Measurements from ENCODE around the gene NACA2.

GRCh38 chr17:61611323-61611722 is 20.3 kb upstream of the NACA2 start:
- TF ChIP-seq, protein P1, sequence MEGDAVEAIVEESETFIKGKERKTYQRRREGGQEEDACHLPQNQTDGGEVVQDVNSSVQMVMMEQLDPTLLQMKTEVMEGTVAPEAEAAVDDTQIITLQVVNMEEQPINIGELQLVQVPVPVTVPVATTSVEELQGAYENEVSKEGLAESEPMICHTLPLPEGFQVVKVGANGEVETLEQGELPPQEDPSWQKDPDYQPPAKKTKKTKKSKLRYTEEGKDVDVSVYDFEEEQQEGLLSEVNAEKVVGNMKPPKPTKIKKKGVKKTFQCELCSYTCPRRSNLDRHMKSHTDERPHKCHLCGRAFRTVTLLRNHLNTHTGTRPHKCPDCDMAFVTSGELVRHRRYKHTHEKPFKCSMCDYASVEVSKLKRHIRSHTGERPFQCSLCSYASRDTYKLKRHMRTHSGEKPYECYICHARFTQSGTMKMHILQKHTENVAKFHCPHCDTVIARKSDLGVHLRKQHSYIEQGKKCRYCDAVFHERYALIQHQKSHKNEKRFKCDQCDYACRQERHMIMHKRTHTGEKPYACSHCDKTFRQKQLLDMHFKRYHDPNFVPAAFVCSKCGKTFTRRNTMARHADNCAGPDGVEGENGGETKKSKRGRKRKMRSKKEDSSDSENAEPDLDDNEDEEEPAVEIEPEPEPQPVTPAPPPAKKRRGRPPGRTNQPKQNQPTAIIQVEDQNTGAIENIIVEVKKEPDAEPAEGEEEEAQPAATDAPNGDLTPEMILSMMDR (optimal IDR thresholded peaks at IDR 0.05 in 1 of 3, IDR thresholded peaks at IDR 0.05 in 1 of 3, conservative IDR thresholded peaks at IDR 0.05 in 1 of 3; ENCODE audit: extremely low read depth in 1 of 3, insufficient read depth in 2 of 3, low read length in 3 of 3), result no peak
- TF ChIP-seq EZH2 (IDR thresholded peaks at IDR 0.05; ENCODE audit: low read length), result no peak

Data from keratinocyte (primary cell).